ENCODE results near the gene WWOX.

Gene WWOX

GRCh38 chr16:78816499-78817195 lies 717.2 kb downstream of the WWOX start:
- no peak for DNase-seq (ENCODE audit: low read depth in 2 of 2, low spot score in 1 of 2)

GRCh38 chr16:78817200-78817739 lies 717.8 kb downstream of the WWOX start:
- no peak for DNase-seq (ENCODE audit: low read depth in 2 of 2, low spot score in 1 of 2)

GRCh38 chr16:78821335-78821734 lies 721.9 kb downstream of the WWOX start:
- DNase-seq (ENCODE audit: low read depth in 2 of 2, low spot score in 1 of 2) = no peak

GRCh38 chr16:78822509-78822908 lies 723.1 kb downstream of the WWOX start:
- no peak for DNase-seq (ENCODE audit: low read depth in 2 of 2, low spot score in 1 of 2)

- no peak for DNase-seq (ENCODE audit: low read depth in 2 of 2, low spot score in 1 of 2)
These were observed 723.6 kb downstream of the WWOX start for GRCh38 chr16:78823027-78823426.

GRCh38 chr16:78829280-78829679 lies 729.8 kb downstream of the WWOX start:
- DNase-seq (ENCODE audit: low read depth in 2 of 2, low spot score in 1 of 2) = no peak

GRCh38 chr16:78830599-78830998 lies 731.1 kb downstream of the WWOX start:
- no peak for DNase-seq (ENCODE audit: low read depth in 2 of 2, low spot score in 1 of 2)

GRCh38 chr16:78832100-78832499 lies 732.6 kb downstream of the WWOX start:
- DNase-seq (ENCODE audit: low read depth in 2 of 2, low spot score in 1 of 2) = no peak

- no peak for DNase-seq (ENCODE audit: low read depth in 2 of 2, low spot score in 1 of 2)
These were observed 737.5 kb downstream of the WWOX start for GRCh38 chr16:78836802-78837491.

- no peak for DNase-seq (ENCODE audit: low read depth in 2 of 2, low spot score in 1 of 2)
These were observed 738.3 kb downstream of the WWOX start for GRCh38 chr16:78837706-78838105.

GRCh38 chr16:78838276-78838675 lies 738.8 kb downstream of the WWOX start:
- no peak for DNase-seq (ENCODE audit: low read depth in 2 of 2, low spot score in 1 of 2)

GRCh38 chr16:78842950-78843349 lies 743.5 kb downstream of the WWOX start:
- DNase-seq (ENCODE audit: low read depth in 2 of 2, low spot score in 1 of 2) = no peak

- no peak for DNase-seq (ENCODE audit: low read depth in 2 of 2, low spot score in 1 of 2)
These were observed 744.5 kb downstream of the WWOX start for GRCh38 chr16:78843978-78844377.

GRCh38 chr16:78844682-78845081 lies 745.2 kb downstream of the WWOX start:
- no peak for DNase-seq (ENCODE audit: low read depth in 2 of 2, low spot score in 1 of 2)

GRCh38 chr16:78851266-78851665 lies 751.8 kb downstream of the WWOX start:
- DNase-seq (ENCODE audit: low read depth in 2 of 2, low spot score in 1 of 2) = no peak

- DNase-seq (ENCODE audit: low read depth in 2 of 2, low spot score in 1 of 2) = no peak
These were observed 752.7 kb downstream of the WWOX start for GRCh38 chr16:78852081-78852635.

- no peak for DNase-seq (ENCODE audit: low read depth in 2 of 2, low spot score in 1 of 2)
These were observed 762.6 kb downstream of the WWOX start for GRCh38 chr16:78862022-78862421.

- DNase-seq (ENCODE audit: low read depth in 2 of 2, low spot score in 1 of 2) = no peak
These were observed 767.1 kb downstream of the WWOX start for GRCh38 chr16:78866521-78866920.

- DNase-seq (ENCODE audit: low read depth in 2 of 2, low spot score in 1 of 2) = no peak
These were observed 770.0 kb downstream of the WWOX start for GRCh38 chr16:78869492-78869891.

- DNase-seq (ENCODE audit: low read depth in 2 of 2, low spot score in 1 of 2) = no peak
These were observed 771.8 kb downstream of the WWOX start for GRCh38 chr16:78871241-78871640.

GRCh38 chr16:78876671-78877070 lies 777.2 kb downstream of the WWOX start:
- no peak for DNase-seq (ENCODE audit: low read depth in 2 of 2, low spot score in 1 of 2)

GRCh38 chr16:78877114-78877655 lies 777.7 kb downstream of the WWOX start:
- no peak for DNase-seq (ENCODE audit: low read depth in 2 of 2, low spot score in 1 of 2)
